HG02970 (cell line): ENCODE data around the gene JAG1.

ENCODE experiments used
- ATAC-seq: cut with Tn5 transposase; IDR thresholded peaks from one replicate; pipeline ENCODE4 v1.9.1; 2021; ENCODE audit warnings: mild to moderate bottlenecking, moderate library complexity, moderate number of reproducible peaks; ENCODE audit not compliant: unreplicated experiment, low FRiP score

The JAG1 gene

GRCh38 chr20:10673842-10674683 lies at the start of gene JAG1:
TSS of gene JAG1 (minus strand) at chr20:10673999. CDS start at chr20:10673530, 469 bp downstream.
- peak; percentile 70 for ATAC-seq

GRCh38 chr20:10721976-10722375 lies 48.2 kb upstream of the JAG1 start:
- ATAC-seq = no peak

DNA sequence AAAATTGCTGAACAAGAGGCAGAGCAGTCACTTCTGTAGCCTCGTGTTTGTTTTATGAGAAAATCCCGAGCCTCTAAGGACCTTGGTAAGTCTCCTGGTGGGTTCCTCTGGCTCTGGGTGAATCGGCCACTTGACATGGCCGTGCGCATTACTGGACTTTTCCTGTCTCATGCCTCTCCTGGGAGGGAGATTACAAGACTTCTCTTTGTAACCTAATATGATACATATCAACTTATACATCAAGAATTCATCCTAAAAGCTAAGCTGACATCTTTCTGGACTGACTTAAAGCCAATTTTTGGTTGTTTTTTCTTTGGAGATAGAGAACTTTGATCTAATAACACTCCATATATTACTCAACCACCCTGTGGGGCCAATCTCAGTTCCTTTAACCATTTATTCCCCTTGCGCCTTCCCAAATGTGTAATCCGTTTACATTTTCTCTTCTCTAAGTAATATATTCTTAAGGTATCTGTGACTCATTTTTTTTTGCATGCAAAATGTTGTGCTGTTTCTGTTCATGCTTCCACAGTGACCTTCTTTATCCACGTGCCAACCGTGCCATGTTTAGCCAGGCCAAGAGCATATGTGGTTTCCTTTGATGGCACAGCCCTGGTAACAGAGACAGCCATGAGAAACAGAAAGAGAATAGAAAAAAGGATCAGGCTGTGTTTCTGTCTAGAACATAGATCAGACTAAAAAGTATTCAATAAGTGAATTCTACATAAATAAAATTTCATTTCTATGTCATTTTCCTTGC lies 47.5 kb upstream of the JAG1 start:
- no peak for ATAC-seq

DNA sequence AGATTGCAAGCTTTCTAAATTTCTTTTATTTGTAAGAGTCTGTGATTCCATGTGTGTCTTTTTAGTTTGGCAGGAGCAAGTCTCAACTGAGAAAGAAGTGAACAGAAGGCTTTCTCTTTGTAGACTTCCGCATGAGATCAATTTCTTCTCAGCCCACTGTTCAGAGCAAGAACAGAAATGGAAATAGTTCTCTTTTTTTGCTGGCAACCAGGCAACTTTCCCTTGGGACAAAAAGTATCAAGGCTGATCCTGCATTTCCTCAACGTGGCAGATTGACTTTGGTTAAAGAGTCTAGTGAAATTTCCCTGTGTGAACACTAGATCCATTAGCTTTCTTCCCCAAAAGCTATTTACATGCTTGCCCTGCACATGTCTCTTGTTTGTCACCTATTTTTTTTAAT lies 46.8 kb upstream of the JAG1 start:
- no peak for ATAC-seq

- ATAC-seq = no peak
Measured at GRCh38 chr20:10719740-10720385, 46.1 kb upstream of the JAG1 start.

DNA sequence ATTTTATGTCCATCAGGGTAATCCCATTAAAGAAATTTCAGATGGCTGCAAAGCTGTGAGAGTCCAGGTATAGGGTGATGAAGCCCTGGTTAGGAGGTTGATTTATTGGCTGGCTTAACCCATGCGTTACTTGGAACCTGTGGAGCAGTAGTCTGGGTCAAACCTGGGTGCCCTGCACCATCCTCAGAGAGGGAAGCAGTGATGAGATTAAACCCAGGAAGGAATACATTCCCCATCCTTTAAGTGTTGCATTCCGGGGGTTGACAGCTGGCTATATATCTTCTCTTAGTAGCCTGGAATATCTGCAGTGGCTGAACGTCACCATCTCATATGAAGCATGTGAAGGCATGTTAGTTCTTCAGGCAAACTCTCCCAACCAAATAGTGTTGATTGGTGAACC lies 44.9 kb upstream of the JAG1 start:
- no peak for ATAC-seq

DNA sequence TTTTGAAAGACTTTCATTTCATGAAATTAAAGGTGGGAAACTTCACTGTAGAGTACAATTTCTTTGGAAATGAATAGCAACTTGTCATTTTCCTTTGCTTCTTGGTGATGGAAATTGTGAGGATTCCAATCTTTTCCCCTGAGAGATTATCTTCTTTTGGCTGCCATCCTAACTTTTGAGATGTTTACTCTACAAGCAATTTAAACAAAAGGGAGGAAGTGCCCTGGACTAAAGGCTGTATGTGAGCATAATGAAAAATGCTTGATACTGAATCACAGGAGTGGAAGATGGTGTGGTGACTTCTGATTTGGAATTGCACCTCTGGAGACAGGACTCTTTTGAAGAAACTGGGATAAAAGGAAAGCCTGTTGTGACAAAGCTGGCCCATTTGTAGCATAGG lies 43.1 kb upstream of the JAG1 start:
- ATAC-seq = no peak

DNA sequence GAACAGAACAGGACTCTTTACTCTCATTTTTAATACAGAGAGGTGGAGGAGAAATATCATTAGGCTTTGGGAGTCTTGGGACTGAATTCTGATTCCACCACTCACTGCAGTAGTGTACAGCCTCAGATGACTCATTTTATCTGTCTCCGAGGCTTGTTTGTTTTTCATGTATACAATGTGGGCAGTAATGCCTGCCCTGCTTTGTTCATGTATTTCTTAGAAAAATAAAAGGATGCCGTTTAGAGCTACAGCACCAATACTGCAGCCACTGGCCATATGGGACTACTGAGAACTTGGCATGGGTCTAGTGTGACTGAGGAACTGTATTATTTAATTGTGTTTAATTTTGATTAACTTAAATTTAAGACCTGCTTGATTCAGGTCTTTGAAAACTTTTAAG lies 41.2 kb upstream of the JAG1 start:
- ATAC-seq = no peak

DNA sequence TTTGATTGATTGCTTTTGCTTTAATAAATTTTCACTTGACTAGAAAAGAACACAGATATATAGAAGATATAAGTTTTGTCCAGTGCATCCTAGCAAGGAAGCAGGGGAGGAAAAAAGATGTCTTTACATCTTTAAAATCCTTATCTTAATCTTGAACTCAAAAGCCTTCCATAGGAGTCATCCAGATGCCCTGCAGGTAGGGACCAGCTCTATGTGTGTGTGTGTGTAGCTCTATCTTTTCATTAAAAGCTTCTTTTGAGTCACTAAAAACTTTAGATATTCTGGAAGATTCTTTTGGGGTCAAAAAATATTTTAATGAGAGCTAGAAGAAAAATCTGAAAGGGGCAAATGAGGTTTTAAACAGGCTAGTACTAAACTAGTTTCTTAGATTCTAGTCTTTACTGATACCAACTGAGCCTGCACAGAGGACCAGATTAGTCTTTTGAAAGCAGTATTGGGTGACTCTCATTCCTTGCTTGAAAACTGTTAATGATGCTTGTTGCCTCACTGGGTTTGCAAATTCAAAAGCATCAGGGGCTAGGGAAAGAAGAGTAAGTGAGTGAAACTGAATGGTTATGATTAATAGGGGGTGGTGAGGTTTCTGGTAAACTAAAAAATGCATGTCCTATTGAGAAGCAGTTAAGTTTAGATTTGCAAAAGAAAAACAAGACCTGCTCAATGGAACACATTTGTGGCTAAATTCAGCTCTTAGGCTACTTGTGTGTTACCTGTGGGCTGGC lies 40.6 kb upstream of the JAG1 start:
- ATAC-seq = no peak

DNA sequence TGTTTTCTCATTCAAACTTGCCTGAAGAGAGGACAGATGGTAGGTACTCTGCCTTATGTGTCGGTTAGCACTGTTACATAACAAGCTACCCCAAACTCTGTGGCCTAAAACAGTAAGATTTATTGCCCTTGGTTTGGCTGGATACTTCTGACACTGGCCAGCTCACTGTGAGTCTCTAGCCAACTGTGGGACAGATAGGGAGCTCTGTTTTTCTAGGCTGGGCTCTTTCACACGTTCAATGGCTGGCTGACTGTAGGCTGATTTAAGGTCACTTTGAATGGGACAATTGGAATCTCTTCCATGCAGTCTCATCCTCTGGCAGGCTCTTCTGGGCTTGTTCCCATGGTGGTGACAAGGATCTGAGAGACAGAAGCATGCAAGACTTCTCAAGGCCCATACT lies 39.4 kb upstream of the JAG1 start:
- ATAC-seq = no peak

DNA sequence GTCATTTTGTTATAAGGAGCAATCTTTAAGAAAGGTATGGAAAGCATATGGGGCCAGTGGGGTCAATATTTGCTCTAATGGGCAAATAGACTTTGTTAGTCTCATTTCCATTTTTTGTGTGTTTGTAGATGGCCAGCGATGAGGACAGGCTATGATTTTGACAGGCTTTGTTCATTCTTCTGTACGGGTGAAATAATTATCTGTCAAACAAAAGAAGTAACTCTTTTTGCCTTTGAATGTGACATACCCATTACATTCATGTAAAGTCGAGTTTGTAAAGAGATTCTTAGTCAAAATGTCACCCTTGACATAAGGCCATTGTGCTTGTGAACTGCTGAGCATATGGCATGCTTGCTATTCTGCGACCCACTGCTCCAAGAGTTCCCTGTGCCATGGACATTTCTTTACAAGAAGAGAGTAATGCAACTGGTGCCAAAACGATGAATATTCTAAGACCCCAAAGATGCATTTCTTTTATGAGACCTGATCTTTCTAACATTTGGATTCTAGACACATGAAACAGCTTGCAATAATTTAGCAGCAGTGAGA lies 38.2 kb upstream of the JAG1 start:
- no peak for ATAC-seq

GRCh38 chr20:10710991-10711775 lies 37.4 kb upstream of the JAG1 start:
- no peak for ATAC-seq

- no peak for ATAC-seq
Measured at GRCh38 chr20:10709916-10710315, 36.1 kb upstream of the JAG1 start.

DNA sequence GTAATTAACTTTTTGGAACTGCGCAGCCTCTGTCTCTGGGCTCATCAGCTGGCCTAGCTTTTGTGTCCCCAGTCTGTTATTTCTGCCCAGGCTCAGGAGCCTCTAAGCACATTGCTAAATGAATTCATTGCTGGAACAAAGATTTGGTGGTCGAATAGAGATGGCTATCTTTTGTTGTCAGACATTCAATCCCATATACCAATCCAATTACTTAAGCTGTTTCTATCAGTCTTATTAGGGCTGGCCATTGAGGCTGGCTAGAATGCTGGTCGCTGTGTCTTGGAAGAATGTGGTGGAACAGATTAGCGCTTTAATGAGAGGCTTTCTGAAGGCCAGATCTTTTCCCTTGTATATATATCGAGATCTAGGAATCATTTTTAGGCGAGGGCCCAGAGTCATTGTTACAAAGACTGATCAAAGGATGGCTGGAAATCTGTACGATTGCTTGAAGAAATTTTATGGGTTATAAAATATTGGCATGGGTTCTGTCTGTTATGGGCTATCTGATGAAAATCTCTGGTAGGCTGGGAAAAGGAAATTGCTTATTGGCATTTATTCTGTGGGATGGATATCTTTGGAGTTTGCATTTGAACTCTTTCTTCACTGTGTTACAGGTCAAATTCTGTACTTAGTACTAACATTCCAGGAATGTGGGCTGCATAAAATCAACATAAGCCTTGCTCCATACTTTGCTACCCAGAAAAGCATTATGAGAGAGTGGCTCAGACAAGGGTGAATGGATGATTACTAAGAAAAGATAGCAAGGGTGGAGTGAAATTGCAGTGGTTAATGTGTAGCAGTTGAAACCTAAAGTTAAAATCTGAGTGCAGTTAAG lies 34.8 kb upstream of the JAG1 start:
- ATAC-seq = no peak

DNA sequence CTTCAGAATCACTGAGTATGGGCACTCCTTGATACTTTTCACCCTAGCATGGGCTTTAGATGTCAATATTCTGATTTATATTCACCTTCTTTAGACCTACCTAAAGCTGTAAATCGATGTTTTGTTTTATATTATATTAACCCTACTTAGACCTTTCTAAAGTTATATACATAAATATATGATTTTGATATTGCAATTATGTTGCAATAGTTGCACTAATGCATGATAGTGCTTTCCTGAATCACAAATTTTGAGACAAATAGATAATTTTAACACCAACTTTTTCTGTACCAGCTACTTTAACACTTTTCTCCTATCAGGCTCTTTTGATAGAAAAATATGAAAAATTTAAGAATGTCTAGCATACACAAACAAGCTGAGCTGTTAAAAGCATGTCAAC lies 34.0 kb upstream of the JAG1 start:
- no peak for ATAC-seq

GRCh38 chr20:10707068-10707467 lies 33.3 kb upstream of the JAG1 start:
- no peak for ATAC-seq

DNA sequence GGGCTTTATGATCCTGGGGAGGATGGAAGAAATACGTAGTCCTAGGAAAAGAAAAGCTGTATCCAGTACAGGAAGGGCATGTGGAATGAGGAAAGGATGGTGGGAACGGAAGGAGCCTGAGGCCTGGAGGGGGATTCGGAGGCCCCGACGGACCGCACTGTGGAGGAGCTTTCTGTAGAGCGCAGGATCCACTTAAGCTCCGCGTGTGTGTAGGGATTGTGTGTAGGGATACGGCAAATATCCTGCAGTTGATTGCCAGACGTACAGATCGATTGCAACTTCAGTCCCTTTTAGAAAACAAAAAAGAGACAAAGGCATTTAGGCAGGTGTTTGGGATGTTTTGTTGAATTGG lies 32.6 kb upstream of the JAG1 start:
- ATAC-seq = no peak

DNA sequence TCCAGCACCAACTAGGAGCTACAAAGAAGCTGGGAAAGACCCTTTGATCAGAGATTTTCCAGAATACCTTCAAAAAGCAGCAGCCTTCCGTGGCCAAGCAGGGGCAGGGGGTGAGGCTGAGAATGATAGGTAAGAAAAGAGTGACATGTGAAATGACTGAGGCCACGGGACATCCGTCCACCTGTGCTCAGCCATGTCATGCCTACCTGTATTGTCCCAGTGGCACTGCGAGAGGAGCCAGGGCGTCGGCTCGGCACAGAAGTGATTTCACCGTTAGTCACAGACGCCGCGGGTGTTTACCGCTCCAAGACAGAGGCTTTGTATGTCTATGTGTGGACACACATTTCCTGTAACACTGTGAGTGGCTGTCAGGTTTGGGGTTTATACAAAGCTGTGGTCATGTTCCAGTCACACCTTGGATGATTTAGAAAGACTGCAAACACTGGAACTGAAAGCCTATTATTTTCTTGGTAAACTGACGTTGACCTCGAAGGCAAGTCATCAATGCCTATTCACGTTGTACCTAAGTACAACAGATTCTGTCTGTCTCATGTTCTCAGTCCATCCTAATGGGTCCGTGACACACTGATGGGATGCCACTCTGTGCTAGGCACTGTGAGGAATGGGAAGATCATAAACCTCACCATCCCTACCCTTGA lies 32.1 kb upstream of the JAG1 start:
- ATAC-seq = no peak
